Skin of body (tissue), 2 donors: Measurements from ENCODE around the gene TENT4B. TPM values are rescaled to one million over a fixed set of nuclear protein-coding genes. Genes with fewer than 3 reads are reported as not detected.
"Not testable (repeated sequence)": the region's sequence is repeated elsewhere in the genome, so short reads cannot be mapped to it uniquely, and the experiment has no call there.

Experiments used
- DNase-seq: peaks from one replicate; lab custom pipeline; 2025; lab: John Stamatoyannopoulos, UW
- total RNA-seq: library from RNA; depleted of rRNA; stranded (reverse); fragments of >200 nt; gene quantifications from one replicate; pipeline ENCODE4 v1.2.3, GENCODE V29; 2014

TENT4B gene
- total RNA-seq, 1 donor from 2014 or later = 8.7 TPM

DNA sequence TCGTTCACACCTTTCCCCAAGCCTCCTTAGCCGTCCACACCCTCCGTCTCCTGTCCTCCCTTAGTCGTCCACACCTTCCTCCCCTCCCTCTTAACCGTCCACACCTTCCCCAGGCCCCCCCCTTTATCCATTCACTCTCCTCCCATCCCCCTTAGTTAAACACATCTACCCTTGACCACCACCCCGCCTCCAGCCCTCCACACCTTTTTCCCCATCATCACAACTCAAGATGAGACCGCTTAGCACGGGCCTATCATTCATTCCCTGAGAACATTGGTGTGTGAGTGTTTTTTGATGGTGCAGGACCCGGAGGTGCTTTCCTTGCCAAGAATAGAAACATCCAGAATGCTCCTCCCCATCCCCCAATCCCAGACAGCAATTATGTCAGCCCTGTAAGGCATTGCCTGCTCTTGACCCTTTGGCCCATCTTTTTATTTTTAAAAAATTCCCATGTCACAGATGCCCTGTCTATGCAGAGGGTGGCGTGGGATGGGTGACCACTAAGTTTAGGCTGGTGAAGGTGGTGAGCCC lies 1.4 kb downstream of the TENT4B start:
- DNase-seq = no peak

DNA sequence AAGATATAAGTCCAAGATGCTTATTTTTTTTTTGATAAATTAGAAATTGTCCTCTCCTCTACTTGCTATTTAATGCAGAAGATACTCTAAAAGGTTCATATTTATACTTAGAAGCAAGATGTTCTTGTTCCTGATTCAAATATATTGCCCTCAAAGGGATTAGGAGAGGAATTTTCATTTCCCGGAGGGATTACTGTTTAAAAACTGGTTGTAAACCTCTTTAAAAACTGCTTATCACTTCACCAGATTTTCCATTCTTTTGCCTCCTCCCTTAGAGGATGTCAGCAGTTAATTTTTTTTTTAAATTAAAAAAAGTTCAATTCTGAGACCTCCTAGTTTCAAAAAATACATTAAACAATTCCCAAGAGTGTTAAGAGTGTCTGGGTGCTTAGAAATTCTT lies 2.8 kb downstream of the TENT4B start:
- DNase-seq = no peak

- DNase-seq = no peak
Measured at GRCh38 chr16:50156590-50156989, 3.5 kb downstream of the TENT4B start.

DNA sequence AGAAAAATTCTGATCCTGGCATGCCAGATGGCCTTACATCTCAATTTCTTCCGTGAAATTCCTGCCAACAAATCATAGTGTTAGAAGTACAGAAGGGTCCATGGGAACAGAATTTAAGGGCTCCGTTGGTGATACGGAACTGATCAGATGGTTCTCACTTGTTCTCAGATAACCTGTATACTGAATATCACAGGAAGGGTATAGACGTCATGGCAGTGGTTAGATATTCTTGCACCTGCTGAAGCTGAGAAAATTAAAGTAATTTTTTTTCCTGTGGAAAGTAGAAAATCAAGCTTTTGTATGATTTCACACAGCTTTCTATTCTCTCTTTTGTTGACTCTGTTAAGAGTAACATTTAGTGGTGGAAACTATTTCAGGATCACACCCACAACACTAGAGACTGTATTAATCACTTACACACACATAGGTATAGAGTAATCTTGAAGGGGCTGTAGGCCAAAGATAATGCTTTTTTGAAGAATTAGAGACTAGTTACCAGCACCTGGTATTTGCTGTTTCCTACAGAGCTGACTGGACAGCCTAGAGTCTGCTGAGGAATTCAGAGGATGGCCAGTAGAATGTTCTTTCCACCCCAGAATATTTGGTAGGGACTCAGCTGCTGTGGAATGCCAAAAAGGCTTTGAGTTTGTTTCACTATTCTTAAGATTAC lies 7.5 kb downstream of the TENT4B start:
- DNase-seq = no peak

- no peak for DNase-seq
Measured at GRCh38 chr16:50161950-50162349, 8.8 kb downstream of the TENT4B start.

DNA sequence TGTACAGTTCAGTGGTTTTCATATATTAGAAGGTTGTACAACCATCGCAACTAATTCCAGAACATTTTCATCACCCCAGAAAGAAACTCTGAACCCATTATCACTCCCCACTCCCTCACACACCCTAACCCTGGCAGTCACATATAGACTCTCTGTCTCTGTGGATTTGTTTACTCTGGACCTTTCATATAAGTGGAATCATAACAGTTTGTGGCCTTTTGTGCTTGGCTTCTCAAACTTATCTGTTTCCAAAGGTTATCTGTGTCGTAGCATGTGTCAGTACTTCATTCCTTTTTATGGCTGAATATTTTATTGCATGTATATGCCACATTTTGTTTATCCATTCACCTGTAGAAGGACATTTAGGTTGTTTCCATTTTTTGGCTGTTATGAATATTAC lies 12.4 kb downstream of the TENT4B start:
- DNase-seq = no peak

DNA sequence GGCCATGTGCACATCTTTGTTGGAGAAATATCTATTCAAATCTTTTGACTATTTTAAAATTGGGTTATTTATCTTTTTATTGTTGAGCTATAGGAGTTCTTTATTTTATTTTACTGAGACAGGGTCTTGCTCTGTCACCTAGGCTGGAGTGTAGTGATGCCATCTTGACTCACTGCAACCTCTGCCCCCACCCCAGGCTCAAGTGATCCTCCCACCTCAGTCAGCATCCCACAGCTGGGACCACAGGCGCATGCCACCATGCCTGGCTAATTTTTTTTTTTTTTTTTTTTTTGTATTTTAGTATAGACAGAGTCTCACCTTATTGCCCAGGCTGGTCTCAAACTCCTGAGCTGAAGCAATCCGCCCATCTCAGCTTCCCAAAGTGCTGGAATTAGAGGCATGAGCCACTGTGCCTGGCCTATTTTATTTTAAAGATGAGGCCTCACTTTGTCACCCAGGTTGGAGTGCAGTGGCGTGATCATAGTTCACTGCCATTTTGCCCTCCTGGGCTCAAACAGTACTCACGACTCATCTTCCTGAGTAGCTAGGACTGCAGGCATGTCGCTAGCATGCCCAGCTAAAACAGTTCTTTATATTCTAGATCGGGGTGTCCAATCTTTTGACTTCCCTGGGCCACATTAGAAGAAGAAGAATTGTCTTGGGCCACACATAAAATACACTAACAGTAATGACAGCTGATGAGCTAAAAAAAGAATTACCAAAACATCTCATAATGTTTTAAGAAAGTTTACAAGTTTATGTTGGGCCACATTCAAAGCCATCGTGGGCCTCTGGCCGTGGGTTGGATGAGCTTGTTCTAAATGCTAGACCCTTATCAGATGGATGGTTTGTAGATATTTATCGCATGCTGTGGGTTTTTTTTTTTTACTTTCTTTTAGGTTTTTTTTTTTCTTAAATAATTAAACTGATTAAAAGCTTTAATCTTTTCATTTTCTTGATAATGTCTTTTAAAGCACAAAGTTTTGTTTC lies 13.7 kb downstream of the TENT4B start:
- no peak for DNase-seq

DNA sequence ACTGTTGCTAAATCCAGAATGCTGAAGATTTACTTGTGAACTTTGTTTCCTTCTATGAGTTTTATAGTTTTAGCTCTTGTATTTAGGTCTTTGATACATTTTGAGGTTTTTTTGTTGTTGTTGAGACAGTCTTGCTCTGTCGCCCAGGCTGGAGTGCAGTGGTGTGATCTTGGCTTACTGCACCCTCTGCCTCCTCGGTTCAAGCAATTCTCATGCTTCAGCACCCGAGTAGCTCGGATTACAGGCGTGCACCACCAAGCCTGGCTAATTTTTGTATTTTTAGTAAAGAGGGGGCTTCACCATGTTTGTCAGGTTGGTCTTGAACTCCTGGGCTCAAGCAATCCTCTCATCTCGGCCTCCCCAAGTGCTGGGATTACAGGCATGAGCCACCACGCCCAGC lies 14.4 kb downstream of the TENT4B start:
- DNase-seq = no peak

DNA sequence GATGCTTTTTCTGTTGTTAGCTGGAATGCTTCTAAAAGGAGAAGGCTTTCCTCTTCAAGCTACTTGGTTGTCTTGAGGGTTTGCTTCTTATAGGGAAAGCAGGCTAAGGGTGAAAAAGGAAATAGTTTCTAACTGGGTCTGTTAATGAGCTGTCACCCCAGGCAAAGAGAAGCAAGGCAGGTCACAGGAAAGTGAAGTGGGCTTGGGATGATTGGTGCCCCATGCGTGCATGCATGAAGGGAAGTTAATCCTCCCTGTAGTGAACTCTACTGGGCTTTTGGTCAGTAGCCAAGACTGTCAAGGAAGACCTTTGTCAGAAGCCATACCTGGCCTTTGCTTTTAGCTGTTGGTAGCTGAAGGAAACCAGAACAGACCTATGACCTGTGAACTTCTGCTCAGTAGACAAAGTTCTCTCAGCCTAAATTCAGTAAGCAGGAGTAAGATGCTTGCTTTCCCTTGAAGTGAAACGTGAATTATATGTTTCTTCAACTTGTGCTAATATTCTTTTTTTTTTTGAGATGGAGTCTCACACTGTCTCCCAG lies 16.5 kb downstream of the TENT4B start:
- no peak for DNase-seq

- DNase-seq = not testable (repeated sequence)
Measured at GRCh38 chr16:50171773-50172172, 18.7 kb downstream of the TENT4B start.

DNA sequence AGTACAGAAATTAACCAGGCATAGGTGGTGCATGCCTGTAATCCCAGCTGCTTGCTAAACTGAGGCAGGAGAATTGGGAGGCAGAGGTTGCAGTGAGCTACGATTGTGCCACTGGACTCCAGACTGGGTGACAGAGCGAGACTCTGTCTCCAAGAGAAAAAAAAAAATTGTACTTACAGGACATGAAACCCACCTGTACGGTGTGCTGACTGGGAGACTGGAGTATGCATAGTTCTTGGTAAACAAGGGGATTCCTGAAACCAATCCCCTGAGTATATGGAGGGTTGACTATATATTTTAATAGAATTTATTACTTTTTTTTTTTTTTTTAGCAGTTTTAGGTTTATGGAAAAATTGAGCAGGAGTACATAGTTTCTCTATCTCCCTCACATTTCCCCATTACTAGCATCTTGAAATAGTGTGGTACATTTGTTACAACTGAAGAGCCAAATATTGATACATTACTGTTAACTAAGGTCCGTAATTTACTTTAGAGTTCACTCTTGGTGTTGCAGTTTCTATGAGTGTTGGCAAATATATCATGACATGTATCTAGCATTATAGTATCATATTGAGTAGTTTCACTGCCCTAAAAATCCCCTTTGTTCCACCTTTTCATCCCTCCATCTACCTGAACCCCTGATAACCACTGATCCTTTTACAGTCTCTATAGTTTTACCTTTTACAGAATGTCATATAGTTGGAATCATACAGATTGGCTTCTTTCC lies 19.3 kb downstream of the TENT4B start:
- DNase-seq = no peak

DNA sequence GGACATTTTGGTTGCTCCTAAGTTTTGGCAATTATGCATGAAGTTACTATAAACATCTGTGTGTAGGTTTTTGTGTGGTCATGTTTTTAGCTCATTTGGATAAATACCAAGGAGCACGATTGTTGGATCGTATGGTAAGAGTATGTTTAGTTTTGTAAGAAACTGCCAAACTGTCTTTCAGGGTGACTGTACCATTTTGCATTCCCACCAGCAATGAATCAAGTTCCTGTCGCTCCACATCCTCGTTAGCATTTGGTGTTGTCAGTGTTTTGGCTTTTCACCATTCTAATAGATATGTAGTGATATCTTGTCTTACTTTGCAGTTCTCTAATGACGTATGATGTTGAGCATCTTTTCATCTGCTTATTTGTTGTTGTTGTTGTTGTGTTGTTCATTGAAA lies 20.2 kb downstream of the TENT4B start:
- no peak for DNase-seq

- DNase-seq = no peak
Measured at GRCh38 chr16:50178491-50178941, 25.4 kb downstream of the TENT4B start.

- DNase-seq = no peak
Measured at GRCh38 chr16:50182441-50182840, 29.3 kb downstream of the TENT4B start.

GRCh38 chr16:50183316-50183715 lies 30.2 kb downstream of the TENT4B start:
- no peak for DNase-seq

GRCh38 chr16:50185005-50185505 lies 31.9 kb downstream of the TENT4B start:
- no peak for DNase-seq

- DNase-seq = no peak
Measured at GRCh38 chr16:50188619-50189136, 35.6 kb downstream of the TENT4B start.

DNA sequence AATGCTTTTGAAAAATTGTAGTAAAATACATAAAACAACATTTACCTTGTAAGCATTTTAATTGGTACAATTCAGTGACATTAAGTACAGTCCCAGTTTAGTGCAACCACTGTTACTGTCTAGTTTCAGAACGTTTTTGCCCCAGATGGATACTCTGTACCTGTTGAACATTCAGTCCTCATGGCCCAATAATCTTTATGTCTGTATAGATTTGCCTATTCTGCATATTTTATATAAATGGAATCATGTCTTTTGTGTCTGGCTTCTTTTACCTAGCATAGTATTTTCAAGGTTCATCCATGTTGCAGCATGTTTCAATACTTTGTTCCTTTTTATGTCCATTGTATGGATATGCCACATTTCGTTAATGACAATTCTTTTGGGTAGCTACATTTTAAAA lies 37.2 kb downstream of the TENT4B start:
- no peak for DNase-seq

DNA sequence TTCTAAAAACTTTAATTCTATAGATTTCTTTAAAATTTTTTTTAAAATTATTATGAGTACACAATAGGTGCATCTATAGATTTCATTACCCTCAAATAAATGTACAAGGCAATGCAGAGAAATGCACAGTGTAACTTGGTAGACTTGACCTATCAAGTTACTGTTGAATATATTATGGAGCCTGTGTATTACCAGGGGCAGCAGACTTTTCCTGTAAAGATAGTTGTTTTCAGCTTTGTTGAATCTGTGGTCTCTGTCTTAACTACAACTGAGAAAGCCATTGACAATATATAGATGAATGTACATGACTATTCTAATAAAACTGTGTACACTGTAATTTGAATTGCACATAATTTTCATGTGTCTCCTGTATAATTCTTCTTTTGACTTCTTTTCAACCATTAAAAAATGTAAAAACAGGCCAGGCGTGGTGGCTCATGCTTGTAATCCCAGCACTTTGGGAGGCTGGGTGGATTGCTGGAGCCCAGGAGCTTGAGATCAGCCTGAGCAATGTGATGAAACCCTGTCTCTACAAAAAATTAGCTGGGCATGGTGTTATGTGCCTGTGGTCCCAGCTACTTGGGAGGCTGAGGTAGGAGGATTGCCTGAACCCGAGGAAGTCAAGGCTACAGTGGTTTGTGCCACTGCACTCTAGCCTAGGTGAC lies 39.4 kb downstream of the TENT4B start:
- no peak for DNase-seq

GRCh38 chr16:50193594-50193993 lies 40.5 kb downstream of the TENT4B start:
- no peak for DNase-seq
